Cardiac septum (tissue), 1 donor: Measurements from ENCODE around the gene CRHR2. TPM values are rescaled to one million over a fixed set of nuclear protein-coding genes. Genes with fewer than 3 reads are reported as not detected.

ENCODE experiments used
- DNase-seq: peaks from one replicate; pipeline ENCODE4 v3.0.0-alpha.2; 2020; ENCODE audit warnings: low spot score
- intact Hi-C: fragments of 100-400 bp; cut with DNase I; formaldehyde crosslinking; loops from one replicate; pipeline ENCODE4 v1.14.0; 2022
- total RNA-seq: library from RNA; stranded (reverse); fragmentation: NEBNext Ultra II Directional; extraction: Animal tissue kit (Norgen Biotek cat#: 25700); gene quantifications from one replicate; pipeline ENCODE4 v1.2.1, GENCODE V29; 2021
- donor health status: DM: no; HTN: no; CAD: no.

The CRHR2 gene
- total RNA-seq, 1 donor from 2014 or later, result 0.57 TPM

- intact Hi-C loops, result no loop called here
- DNase-seq, result no peak
Observed at GRCh38 chr7:30634634-30635201, 47.5 kb downstream of the CRHR2 start.

- no peak for DNase-seq
- intact Hi-C loops, result no loop called here
Observed at GRCh38 chr7:30634193-30634626, 48.0 kb downstream of the CRHR2 start.

- intact Hi-C loops, result no loop called here
- no peak for DNase-seq
Observed at GRCh38 chr7:30633223-30633622, 49.0 kb downstream of the CRHR2 start.

GRCh38 chr7:30630986-30631385, 51.3 kb downstream of the CRHR2 start:
- intact Hi-C loops, result no loop called here
- DNase-seq, result no peak

- no peak for DNase-seq
- intact Hi-C loops, result loop anchor here (5.0 kb wide), 1 partner anchor 110 kb away; no protein-coding TSS in a partner anchor
Observed at GRCh38 chr7:30627026-30627425, 55.2 kb downstream of the CRHR2 start.

- DNase-seq, result no peak
- intact Hi-C loops, result loop anchor here (5.0 kb wide), 1 partner anchor 112 kb away; no protein-coding TSS in a partner anchor
Observed at GRCh38 chr7:30625283-30625682, 57.0 kb downstream of the CRHR2 start.

- DNase-seq, result no peak
- intact Hi-C loops, result no loop called here
Observed at GRCh38 chr7:30618961-30619360, 63.3 kb downstream of the CRHR2 start.

GRCh38 chr7:30618080-30618676, 64.1 kb downstream of the CRHR2 start:
- no peak for DNase-seq
- intact Hi-C loops, result no loop called here

GRCh38 chr7:30617359-30617758, 64.9 kb downstream of the CRHR2 start:
- intact Hi-C loops, result no loop called here
- DNase-seq, result no peak

- no peak for DNase-seq
- intact Hi-C loops, result no loop called here
Observed at GRCh38 chr7:30616318-30616717, 65.9 kb downstream of the CRHR2 start.

- DNase-seq, result no peak
- intact Hi-C loops, result no loop called here
Observed at GRCh38 chr7:30613366-30614325, 68.6 kb downstream of the CRHR2 start.

- no peak for DNase-seq
- intact Hi-C loops, result no loop called here
Observed at GRCh38 chr7:30612658-30613265, 69.5 kb downstream of the CRHR2 start.

GRCh38 chr7:30605832-30606231, 76.4 kb downstream of the CRHR2 start:
- intact Hi-C loops, result no loop called here
- no peak for DNase-seq

GRCh38 chr7:30604901-30605300, 77.4 kb downstream of the CRHR2 start:
- intact Hi-C loops, result no loop called here
- DNase-seq, result no peak

Other genes starting within 250 kb of the CRHR2 start
- 13.2 TPM for gene NOD1, start 203.7 kb downstream of the CRHR2 start, total RNA-seq
- 20.8 TPM for gene GGCT, start 177.6 kb downstream of the CRHR2 start, total RNA-seq
- gene GARS1, start 87.6 kb downstream of the CRHR2 start, total RNA-seq, result 51.2 TPM
- gene INMT, start 69.7 kb upstream of the CRHR2 start, total RNA-seq, result 17.3 TPM
- 2.1 TPM for gene MINDY4, start 89.0 kb upstream of the CRHR2 start, total RNA-seq
- gene AQP1, start 229.4 kb upstream of the CRHR2 start, total RNA-seq, result 155 TPM